ENCODE results near the gene ERC1.

ERC1 gene

GRCh38 chr12:1117970-1118563 is 127.0 kb downstream of the ERC1 start:
- peak; percentile 19 for DNase-seq (ENCODE audit: low read depth, low spot score)
- H3K4me3 ChIP-seq (ENCODE audit: low read depth, low read length), result no peak overlapping the region
- POLR2A ChIA-PET, result interaction anchor here (0.6 to 1.2 kb wide), 5 partner anchors 238 to 474 kb away, joined by 3 to 5 read pairs (median 3); no protein-coding TSS in a partner anchor
- TF ChIP-seq CTCF (IDR thresholded peaks at IDR 0.05; ENCODE audit: insufficient read depth, low read length, missing control alignments), result peak; percentile 83
- CTCF ChIA-PET, result interaction anchor here (0.6 to 8.4 kb wide), 108 partner anchors 9 to 822 kb away, joined by 3 to 207 read pairs (median 5); partner anchors contain the start of genes RAD52 and WNT5B

GRCh38 chr12:1122786-1123185 is 131.8 kb downstream of the ERC1 start:
- no peak for DNase-seq (ENCODE audit: low read depth, low spot score)
- no peak overlapping the region for H3K4me3 ChIP-seq (ENCODE audit: low read depth, low read length)
- TF ChIP-seq CTCF (IDR thresholded peaks at IDR 0.05; ENCODE audit: insufficient read depth, low read length, missing control alignments), result no peak
- CTCF ChIA-PET, result interaction anchor here (2.9 kb wide), 1 partner anchor 460 kb away, joined by 13 read pairs; no protein-coding TSS in a partner anchor
- POLR2A ChIA-PET, result no interaction called here

GRCh38 chr12:1126091-1126490 is 135.1 kb downstream of the ERC1 start:
- no peak for TF ChIP-seq CTCF (IDR thresholded peaks at IDR 0.05; ENCODE audit: insufficient read depth, low read length, missing control alignments)

GRCh38 chr12:1127021-1127420 is 136.0 kb downstream of the ERC1 start:
- ChIA-PET POLR2A (no interaction called here), CTCF (interaction anchor here (1.3 to 3.7 kb wide), 2 partner anchors 9 to 456 kb away, joined by 3 to 36 read pairs; no protein-coding TSS in a partner anchor)
- no peak for DNase-seq (ENCODE audit: low read depth, low spot score)
- no peak for TF ChIP-seq CTCF (IDR thresholded peaks at IDR 0.05; ENCODE audit: insufficient read depth, low read length, missing control alignments)
- no peak overlapping the region for H3K4me3 ChIP-seq (ENCODE audit: low read depth, low read length)

More at GRCh38 chr12:1126091-1126490, 135.1 kb downstream of the ERC1 start:
- DNase-seq (ENCODE audit: low read depth, low spot score), result no peak
- ChIA-PET CTCF (interaction anchor here (1.3 to 3.7 kb wide), 2 partner anchors 8 to 457 kb away, joined by 3 to 36 read pairs; no protein-coding TSS in a partner anchor), POLR2A (no interaction called here)
- no peak overlapping the region for H3K4me3 ChIP-seq (ENCODE audit: low read depth, low read length)

GRCh38 chr12:1130164-1130563 is 139.1 kb downstream of the ERC1 start:
- H3K4me3 ChIP-seq (ENCODE audit: low read depth, low read length), result no peak overlapping the region
- ChIA-PET POLR2A (no interaction called here), CTCF (interaction anchor here (2.2 to 2.6 kb wide), 2 partner anchors 12 to 454 kb away, joined by 11 to 24 read pairs; no protein-coding TSS in a partner anchor)
- no peak for TF ChIP-seq CTCF (IDR thresholded peaks at IDR 0.05; ENCODE audit: insufficient read depth, low read length, missing control alignments)
- no peak for DNase-seq (ENCODE audit: low read depth, low spot score)

- no peak overlapping the region for H3K4me3 ChIP-seq (ENCODE audit: low read depth, low read length)
- no peak for TF ChIP-seq CTCF (IDR thresholded peaks at IDR 0.05; ENCODE audit: insufficient read depth, low read length, missing control alignments)
- ChIA-PET POLR2A (no interaction called here), CTCF (interaction anchor here (2.6 kb wide), 1 partner anchor 12 kb away, joined by 24 read pairs; no protein-coding TSS in a partner anchor)
- no peak for DNase-seq (ENCODE audit: low read depth, low spot score)
These were observed 139.5 kb downstream of the ERC1 start for GRCh38 chr12:1130571-1130970.
